Kidney epithelial cell (primary cell): Measurements from ENCODE around the gene CAMK2B. TPM values are rescaled to one million over a fixed set of nuclear protein-coding genes. Genes with fewer than 3 reads are reported as not detected.
"Not testable (repeated sequence)": the region's sequence is repeated elsewhere in the genome, so short reads cannot be mapped to it uniquely, and the experiment has no call there.

Source experiments
- DNase-seq: peaks from one replicate; pipeline ENCODE4 v3.0.0-alpha.2; 2010; ENCODE audit warnings: low read depth
- H3K27me3 ChIP-seq: 2 replicates; pipeline ENCODE4 v1.6.0; 2011; ENCODE audit warnings: low read length; ENCODE audit not compliant: control insufficient read depth, insufficient read depth
- H3K36me3 ChIP-seq: 2 replicates; pipeline ENCODE4 v1.5.1; 2011; ENCODE audit warnings: low read length; ENCODE audit not compliant: control insufficient read depth, insufficient read depth
- H3K4me3 ChIP-seq: 2 replicates; pipeline ENCODE4 v1.5.1; 2011; ENCODE audit warnings: low read depth, mild to moderate bottlenecking, control low read depth, low read length
- total RNA-seq: library from RNA; depleted of rRNA; stranded (reverse); fragments of >200 nt; gene quantifications from 2 replicates; pipeline ENCODE4 v1.2.3, GENCODE V29; 2015
- TF ChIP-seq, protein P1 (sequence below): IDR thresholded peaks from 2 replicates; pipeline ENCODE4 v1.5.1; 2011; ENCODE audit warnings: mild to moderate bottlenecking, moderate library complexity, low read length, control low read depth, inconsistent platforms; ENCODE audit not compliant: insufficient read depth, poor library complexity, severe bottlenecking

The CAMK2B gene
- total RNA-seq, 1 donor from 2014 or later, result not detected

DNA sequence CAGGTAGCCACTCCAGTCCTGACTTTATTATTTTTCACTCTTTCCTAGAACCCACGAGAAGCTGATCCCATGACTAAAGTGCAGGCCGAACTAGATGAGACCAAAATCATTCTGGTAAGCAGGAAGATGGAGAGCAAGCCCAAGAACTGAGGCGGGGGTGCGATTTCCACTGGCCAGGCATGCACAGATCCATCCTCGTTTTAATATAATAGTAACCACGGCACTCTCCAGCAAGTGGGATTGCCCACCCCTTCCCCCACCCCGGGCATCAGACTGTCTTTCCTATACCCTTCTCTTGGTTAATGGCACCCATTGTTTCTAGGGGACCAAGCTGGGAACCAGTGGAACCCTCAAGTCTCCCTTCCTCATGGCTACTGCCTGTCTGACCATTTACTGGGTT, 117.3 kb downstream of the CAMK2B start:
- Histone ChIP-seq H3K27me3 (no peaks in the 10 kb centered on the region), H3K4me3 (no peak overlapping the region), H3K36me3 (peaks cover 5% of the 10 kb centered on the region)
- no peak for DNase-seq
- TF ChIP-seq, protein P1, sequence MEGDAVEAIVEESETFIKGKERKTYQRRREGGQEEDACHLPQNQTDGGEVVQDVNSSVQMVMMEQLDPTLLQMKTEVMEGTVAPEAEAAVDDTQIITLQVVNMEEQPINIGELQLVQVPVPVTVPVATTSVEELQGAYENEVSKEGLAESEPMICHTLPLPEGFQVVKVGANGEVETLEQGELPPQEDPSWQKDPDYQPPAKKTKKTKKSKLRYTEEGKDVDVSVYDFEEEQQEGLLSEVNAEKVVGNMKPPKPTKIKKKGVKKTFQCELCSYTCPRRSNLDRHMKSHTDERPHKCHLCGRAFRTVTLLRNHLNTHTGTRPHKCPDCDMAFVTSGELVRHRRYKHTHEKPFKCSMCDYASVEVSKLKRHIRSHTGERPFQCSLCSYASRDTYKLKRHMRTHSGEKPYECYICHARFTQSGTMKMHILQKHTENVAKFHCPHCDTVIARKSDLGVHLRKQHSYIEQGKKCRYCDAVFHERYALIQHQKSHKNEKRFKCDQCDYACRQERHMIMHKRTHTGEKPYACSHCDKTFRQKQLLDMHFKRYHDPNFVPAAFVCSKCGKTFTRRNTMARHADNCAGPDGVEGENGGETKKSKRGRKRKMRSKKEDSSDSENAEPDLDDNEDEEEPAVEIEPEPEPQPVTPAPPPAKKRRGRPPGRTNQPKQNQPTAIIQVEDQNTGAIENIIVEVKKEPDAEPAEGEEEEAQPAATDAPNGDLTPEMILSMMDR, result no peak

DNA sequence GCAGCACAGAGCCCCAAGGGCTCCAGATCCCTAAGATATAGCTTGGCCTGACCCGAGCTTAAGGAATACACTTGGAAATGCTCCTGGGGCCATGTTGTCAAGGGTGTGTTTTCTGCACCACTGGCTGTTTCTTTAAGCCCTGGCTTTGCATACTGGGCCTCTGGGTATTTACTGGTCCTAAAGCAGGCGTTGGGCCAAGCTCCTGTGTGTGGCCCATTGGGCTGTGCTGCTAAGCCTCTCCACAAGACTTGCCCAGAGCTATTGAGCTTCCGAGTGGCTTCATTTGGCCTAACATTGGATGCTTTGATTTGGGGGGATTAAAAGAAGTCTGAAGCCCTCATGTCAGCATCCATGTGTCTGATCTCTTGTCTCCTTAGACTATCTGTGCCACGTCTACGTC, 119.4 kb downstream of the CAMK2B start:
- TF ChIP-seq, protein P1, result no peak
- no peak overlapping the region for H3K4me3 ChIP-seq
- H3K36me3 ChIP-seq, result peaks cover 3% of the 10 kb centered on the region
- no peaks in the 10 kb centered on the region for H3K27me3 ChIP-seq
- no peak for DNase-seq

- no peak for DNase-seq
- peak overlapping the region; percentile 96 for H3K4me3 ChIP-seq
- TF ChIP-seq, protein P1, result no peak
- peaks cover 3% of the 10 kb centered on the region for H3K36me3 ChIP-seq
- no peaks in the 10 kb centered on the region for H3K27me3 ChIP-seq
Observed at GRCh38 chr7:44201813-44202212, 123.6 kb downstream of the CAMK2B start.

DNA sequence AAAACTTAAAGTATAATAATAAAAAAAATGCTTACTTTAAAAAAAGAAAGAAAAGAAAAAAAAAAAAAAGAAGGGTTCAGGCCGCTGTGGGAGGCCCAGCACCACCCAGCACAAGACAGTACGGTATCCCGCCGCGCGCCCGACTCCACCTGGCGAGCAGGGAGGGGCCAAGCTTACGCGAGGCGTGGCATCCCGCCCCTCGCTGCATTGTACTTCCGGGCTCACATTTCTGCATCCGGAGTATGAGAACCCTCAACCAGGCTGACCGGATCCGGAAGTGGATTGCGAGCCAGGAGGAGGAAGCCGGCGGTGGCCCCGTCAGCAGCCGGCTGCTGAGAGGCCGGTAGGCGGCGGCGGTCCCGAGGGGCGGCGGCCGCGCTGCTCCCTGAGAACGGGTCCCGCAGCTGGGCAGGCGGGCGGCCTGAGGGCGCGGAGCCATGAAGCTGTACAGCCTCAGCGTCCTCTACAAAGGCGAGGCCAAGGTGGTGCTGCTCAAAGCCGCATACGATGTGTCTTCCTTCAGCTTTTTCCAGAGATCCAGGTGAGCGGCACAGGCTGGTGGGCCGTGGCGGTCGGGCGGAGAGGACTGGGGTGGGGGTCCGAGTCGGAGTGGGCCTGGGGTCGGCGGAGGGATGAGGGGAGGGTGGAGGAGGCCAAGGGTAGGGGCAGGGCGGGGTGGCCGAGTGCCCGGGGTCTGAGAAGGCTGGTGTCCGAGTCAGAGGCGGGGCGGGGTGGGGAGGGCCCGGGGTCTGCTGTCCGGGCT, 124.5 kb downstream of the CAMK2B start, which contains the start of gene YKT6:
TSS of gene YKT6 (plus strand) at position 280 of the 763 bp plus-strand sequence. CDS start at position 438, 158 bp downstream.
- H3K36me3 ChIP-seq, result peaks cover 1% of the 10 kb centered on the region
- TF ChIP-seq, protein P1, result peak; percentile 25
- DNase-seq, result peak; percentile 86
- H3K27me3 ChIP-seq, result no peaks in the 10 kb centered on the region
- peak within 1 kb of the TSS; percentile 96 for H3K4me3 ChIP-seq

- not testable (repeated sequence) for H3K4me3 ChIP-seq, H3K36me3 ChIP-seq, H3K27me3 ChIP-seq, DNase-seq
Observed at GRCh38 chr7:44200163-44200562, 125.2 kb downstream of the CAMK2B start.

GRCh38 chr7:44197474-44197873, 127.9 kb downstream of the CAMK2B start:
- H3K36me3 ChIP-seq, result no peaks in the 10 kb centered on the region
- TF ChIP-seq, protein P1, result no peak

More at GRCh38 chr7:44197474-44197873, 127.9 kb downstream of the CAMK2B start:
- H3K27me3 ChIP-seq, result no peaks in the 10 kb centered on the region
- no peak for DNase-seq
- H3K4me3 ChIP-seq, result no peak overlapping the region
